NCI-H2107 treated with DMSO at 0.1 percent for 48 hours (cell line): ENCODE data around the gene CCDC85C.

Experiments
- DNase-seq: peaks from one replicate; lab custom pipeline; 2025; ENCODE audit not compliant: unreplicated experiment; lab: John Stamatoyannopoulos, UW

CCDC85C gene

GRCh38 chr14:99454246-99454645, 149.8 kb downstream of the CCDC85C start:
- DNase-seq: no peak

GRCh38 chr14:99452968-99453367, 151.0 kb downstream of the CCDC85C start:
- DNase-seq: no peak

DNA sequence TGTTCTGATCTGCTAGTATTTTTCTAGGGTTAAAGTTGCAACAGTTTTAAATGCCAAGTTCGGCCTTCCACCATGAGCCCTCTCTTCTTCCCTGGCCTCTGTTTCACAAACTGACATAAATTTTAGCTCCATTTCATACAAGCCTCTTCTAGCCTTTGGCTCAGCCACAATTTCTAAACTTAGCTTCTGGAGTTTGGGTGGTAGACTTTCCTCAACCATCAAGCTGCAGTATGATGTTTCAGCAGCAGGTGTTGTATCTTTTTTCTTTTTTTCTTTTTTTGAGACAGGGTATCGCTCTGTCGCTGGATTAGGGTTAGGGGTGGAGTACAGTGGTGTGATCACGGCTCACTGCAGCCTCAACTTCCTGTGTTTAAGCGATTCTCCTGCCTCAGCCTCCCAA, 152.8 kb downstream of the CCDC85C start:
- DNase-seq: no peak

DNA sequence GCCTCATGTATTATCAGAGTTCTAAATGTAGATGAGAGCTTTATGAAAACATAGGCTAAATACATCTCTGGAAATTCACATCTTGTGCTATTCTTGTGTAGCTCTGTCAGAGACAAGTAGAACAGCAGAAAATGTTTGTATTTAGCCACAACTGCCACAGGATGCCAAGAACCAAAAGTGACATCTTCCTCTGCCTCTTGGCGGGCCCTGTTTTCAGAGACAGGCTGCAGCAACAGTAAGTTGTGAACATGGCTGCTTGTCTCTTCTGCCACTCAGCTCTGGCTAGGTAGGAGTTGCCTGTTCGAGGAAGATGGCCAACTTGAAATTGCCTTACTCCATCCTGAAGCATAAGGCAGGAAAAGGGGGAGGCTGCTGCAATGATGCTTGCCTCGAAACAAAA, 153.7 kb downstream of the CCDC85C start:
- DNase-seq: no peak
